SK-N-SH (cell line): ENCODE measurements around the gene CYP4F22. TPM values are rescaled to one million over a fixed set of nuclear protein-coding genes. Genes with fewer than 3 reads are reported as not detected.
"Not testable (repeated sequence)": the region's sequence is repeated elsewhere in the genome, so short reads cannot be mapped to it uniquely, and the experiment has no call there.

Source experiments
- CTCF ChIA-PET: fragments of 300-600, 350-600 bp; formaldehyde crosslinking; extraction: SDS; loops from one replicate; lab custom pipeline; 2021; lab: Yijun Ruan, JAX
- POLR2A ChIA-PET: fragments of 350-600 bp; sonication (Branson Sonifier 250); formaldehyde crosslinking; extraction: SDS; loops from one replicate; lab custom pipeline; 2020; ENCODE audit warnings: antibody characterized with exemption, inconsistent platforms; lab: Yijun Ruan, JAX
- DNase-seq: peaks from one replicate; pipeline ENCODE4 v3.0.0; 2012
- H2AFZ ChIP-seq: fragments of 200-600 bp; sonication (generic); 2 replicates; pipeline ENCODE4 v1.8.1; 2016; ENCODE audit warnings: antibody characterized with exemption, mild to moderate bottlenecking, low read depth
- H3F3A ChIP-seq: fragments of 200-600 bp; sonication (generic); replicated peaks from 2 replicates; pipeline ENCODE3; 2016; ENCODE audit warnings: antibody characterized with exemption, mild to moderate bottlenecking; ENCODE audit not compliant: insufficient read depth
- H3K27ac ChIP-seq, 2 experiments: fragments of 200-500 bp in 1 of 2; fragments of 200-600 bp in 1 of 2; sonication (Bioruptor generic) in 1 of 2; sonication (generic), shearing (Covaris generic) in 1 of 2; 2 replicates each; pipeline versions ENCODE4 v1.5.1 to v1.6.1; 2014 to 2016; ENCODE audit warnings: low read depth in 2 of 2, inconsistent platforms in 1 of 2, low read length in 1 of 2, mild to moderate bottlenecking in 1 of 2, mixed read lengths in 1 of 2
- H3K27me3 ChIP-seq: fragments of 200-600 bp; sonication (generic), shearing (Covaris generic); 2 replicates; pipeline ENCODE4 v1.6.1; 2016; ENCODE audit warnings: mixed run types; ENCODE audit not compliant: insufficient read depth
- H3K36me3 ChIP-seq, 2 experiments: fragments of 200-500 bp in 1 of 2; fragments of 200-600 bp in 1 of 2; sonication (Bioruptor generic) in 1 of 2; sonication (generic) in 1 of 2; replicated peaks in 1 of 2; 2 replicates each; pipeline versions ENCODE3 to v1.5.1; 2014 to 2016; ENCODE audit warnings: low read length in 1 of 2, mild to moderate bottlenecking in 1 of 2; ENCODE audit not compliant: insufficient read depth in 2 of 2, control insufficient read depth in 1 of 2
- H3K4me1 ChIP-seq, 2 experiments: fragments of 200-500 bp in 1 of 2; fragments of 200-600 bp in 1 of 2; sonication (Bioruptor generic) in 1 of 2; sonication (generic), shearing (Covaris generic) in 1 of 2; 2 replicates each; pipeline versions ENCODE4 v1.5.1 to v1.6.1; 2014 to 2016; ENCODE audit warnings: low read depth in 1 of 2, low read length in 1 of 2, mixed run types in 1 of 2; ENCODE audit not compliant: insufficient read depth in 2 of 2, control insufficient read depth in 1 of 2
- H3K4me2 ChIP-seq: fragments of 200-600 bp; sonication (generic), shearing (Covaris generic); 2 replicates; pipeline ENCODE4 v1.6.1; 2017; ENCODE audit warnings: mixed run types
- H3K4me3 ChIP-seq, 2 experiments: fragments of 200-500 bp in 1 of 2; fragments of 200-600 bp in 1 of 2; sonication (Bioruptor generic) in 1 of 2; sonication (generic), shearing (Covaris generic) in 1 of 2; 2 replicates each; pipeline versions ENCODE4 v1.5.1 to v1.8.1; 2014 to 2016; ENCODE audit warnings: low read depth in 2 of 2, inconsistent platforms in 1 of 2, low read length in 1 of 2, mild to moderate bottlenecking in 1 of 2, mixed read lengths in 1 of 2, moderate library complexity in 1 of 2
- H3K79me2 ChIP-seq: fragments of 200-600 bp; sonication (generic); 2 replicates; pipeline ENCODE4 v1.8.1; 2017; ENCODE audit warnings: mild to moderate bottlenecking; ENCODE audit not compliant: insufficient read depth
- H3K9ac ChIP-seq: fragments of 200-600 bp; sonication (generic); 2 replicates; pipeline ENCODE4 v1.6.1; 2017; ENCODE audit warnings: mixed run types
- H3K9me2 ChIP-seq: fragments of 200-600 bp; sonication (generic); 2 replicates; pipeline ENCODE4 v1.6.1; 2017; ENCODE audit warnings: mixed run types
- H3K9me3 ChIP-seq: fragments of 200-600 bp; sonication (generic); 2 replicates; pipeline ENCODE4 v1.6.1; 2017; ENCODE audit warnings: mixed run types, mild to moderate bottlenecking, moderate library complexity
- H4K20me1 ChIP-seq: fragments of 200-600 bp; sonication (generic); 2 replicates; pipeline ENCODE4 v1.6.1; 2017; ENCODE audit warnings: mild to moderate bottlenecking, mixed run types; ENCODE audit not compliant: insufficient read depth
- FOXJ3 ChIP-seq: sonication (generic); formaldehyde crosslinking; IDR thresholded peaks from 2 replicates; pipeline ENCODE4 v1.5.1; 2020; ENCODE audit warnings: mild to moderate bottlenecking, missing genetic modification reagents
- IRF3 ChIP-seq: fragments of 150-350 bp; IDR thresholded peaks from 2 replicates; pipeline ENCODE4 v1.6.1; 2016; ENCODE audit warnings: mild to moderate bottlenecking, low read depth, low read length
- JUND ChIP-seq: IDR thresholded peaks from 2 replicates; pipeline ENCODE4 v1.4.0; 2012
- MEF2A ChIP-seq: IDR thresholded peaks from 2 replicates; pipeline ENCODE4 v1.4.0; 2012; ENCODE audit warnings: low read depth, borderline replicate concordance
- MXI1 ChIP-seq: IDR thresholded peaks from 2 replicates; pipeline ENCODE4 v1.6.1; 2012; ENCODE audit warnings: mild to moderate bottlenecking, low read depth, low read length, improper control_type of control experiment
- NFIC ChIP-seq: IDR thresholded peaks from 2 replicates; pipeline ENCODE4 v1.4.0; 2012; ENCODE audit warnings: borderline replicate concordance
- RAD21 ChIP-seq: IDR thresholded peaks from 2 replicates; pipeline ENCODE4 v1.6.1; 2012; ENCODE audit warnings: mild to moderate bottlenecking, low read length
- REST ChIP-seq: IDR thresholded peaks from 2 replicates; pipeline ENCODE4 v1.6.1; 2012; ENCODE audit warnings: mild to moderate bottlenecking, low read depth, low read length, moderate library complexity
- SMC3 ChIP-seq: IDR thresholded peaks from 2 replicates; pipeline ENCODE4 v1.6.1; 2012; ENCODE audit warnings: low read depth, low read length, improper control_type of control experiment
- TCF12 ChIP-seq: IDR thresholded peaks from 2 replicates; pipeline ENCODE4 v1.4.0; 2012
- TEAD4 ChIP-seq: IDR thresholded peaks from 2 replicates; pipeline ENCODE4 v1.4.0; 2012; ENCODE audit warnings: mild to moderate bottlenecking, borderline replicate concordance; ENCODE audit not compliant: insufficient read depth
- USF2 ChIP-seq: fragments of 150-350 bp; IDR thresholded peaks from 2 replicates; pipeline ENCODE4 v1.6.1; 2017; ENCODE audit warnings: antibody characterized with exemption, low read length, low read depth, borderline replicate concordance
- WGBS: methylation state at CpG from one replicate; pipeline ENCODE4 v1.1.6; 2017; ENCODE audit warnings: low lambda C conversion rate; 5-methylcytosine and 5-hydroxymethylcytosine counted together
- polyA plus RNA-seq, 3 experiments: library from polyadenylated mRNA; depleted of rRNA; stranded (reverse); fragments of >200 nt; gene quantifications; 2 replicates each; pipeline ENCODE4 v1.2.3, GENCODE V29; 2012

Gene CYP4F22
- polyA plus RNA-seq, 1 of the 3 experiments (the other 2 are of a cell fraction): not detected

- no peak overlapping the region for H3K4me2 ChIP-seq
- ChIA-PET CTCF (no interaction called here), POLR2A (no interaction called here)
- H3F3A ChIP-seq: no peaks in the 10 kb centered on the region
- no peaks in the 10 kb centered on the region for H3K36me3 ChIP-seq
- H3K9me3 ChIP-seq: no peaks in the 10 kb centered on the region
- no peak for DNase-seq
- 0% methylated on average over 4 of the region's 4 CpGs for WGBS
- no peaks in the 10 kb centered on the region for H3K4me1 ChIP-seq
- no peaks in the 10 kb centered on the region for H4K20me1 ChIP-seq
- no peak overlapping the region for H3K4me3 ChIP-seq
- peaks cover 13% of the 10 kb centered on the region for H3K27me3 ChIP-seq
- no peak overlapping the region for H2AFZ ChIP-seq
- no peaks in the 10 kb centered on the region for H3K9me2 ChIP-seq
- H3K79me2 ChIP-seq: no peaks in the 10 kb centered on the region
- no peak overlapping the region for H3K9ac ChIP-seq
- no peak overlapping the region for H3K27ac ChIP-seq
- TF ChIP-seq IRF3 (no peak), JUND (no peak), TCF12 (no peak)
These were observed 83.5 kb downstream of the CYP4F22 start for GRCh38 chr19:15591796-15592195.

GRCh38 chr19:15592506-15592905, 84.2 kb downstream of the CYP4F22 start:
- H3F3A ChIP-seq, H3K4me2 ChIP-seq, H3K4me3 ChIP-seq, H3K4me1 ChIP-seq, H4K20me1 ChIP-seq, H3K9ac ChIP-seq, POLR2A ChIA-PET, H3K36me3 ChIP-seq, H3K27ac ChIP-seq, DNase-seq, H3K9me2 ChIP-seq, CTCF ChIA-PET, H3K9me3 ChIP-seq, H2AFZ ChIP-seq, H3K79me2 ChIP-seq: not testable (repeated sequence)
- H3K27me3 ChIP-seq: peaks cover 12% of the 10 kb centered on the region
- under 1% methylated on average over 5 of the region's 5 CpGs for WGBS

GRCh38 chr19:15593766-15594165, 85.4 kb downstream of the CYP4F22 start:
- H3K4me3 ChIP-seq, H3K9me3 ChIP-seq, H3K36me3 ChIP-seq, H2AFZ ChIP-seq, H3K79me2 ChIP-seq, H3K27ac ChIP-seq, H4K20me1 ChIP-seq, H3K4me2 ChIP-seq, H3K27me3 ChIP-seq, DNase-seq, POLR2A ChIA-PET, H3F3A ChIP-seq, H3K9me2 ChIP-seq, H3K9ac ChIP-seq, H3K4me1 ChIP-seq, CTCF ChIA-PET: not testable (repeated sequence)
- 7% methylated on average over 3 of the region's 4 CpGs for WGBS

GRCh38 chr19:15595069-15595468, 86.7 kb downstream of the CYP4F22 start:
- Histone ChIP-seq H3K27me3 (no peaks in the 10 kb centered on the region; the same call in 1 of the 2 replicates), H3K4me2 (no peak overlapping the region), H3K9me3 (no peaks in the 10 kb centered on the region), H2AFZ (no peak overlapping the region), H3K9ac (no peak overlapping the region), H3K9me2 (no peaks in the 10 kb centered on the region), H3F3A (no peaks in the 10 kb centered on the region)
- POLR2A ChIA-PET: no interaction called here
- WGBS: 3% methylated on average over 6 of the region's 6 CpGs
- TF ChIP-seq RAD21 (no peak), MXI1 (no peak), USF2 (no peak), FOXJ3 (CRISPR knock-in tag) (no peak), NFIC (no peak), REST (no peak), JUND (no peak), SMC3 (no peak), TEAD4 (no peak), MEF2A (no peak)
- TF ChIP-seq, all 33 proteins: peak for 0
- no peak overlapping the region for H3K4me3 ChIP-seq
- no peaks in the 10 kb centered on the region for H4K20me1 ChIP-seq
- H3K36me3 ChIP-seq: no peaks in the 10 kb centered on the region
- no peaks in the 10 kb centered on the region for H3K4me1 ChIP-seq
- CTCF ChIA-PET: no interaction called here
- no peaks in the 10 kb centered on the region for H3K79me2 ChIP-seq
- no peak overlapping the region for H3K27ac ChIP-seq
- no peak for DNase-seq
